Middle frontal gyrus (tissue), 1 donor: Measurements from ENCODE around the gene TBCK.
A peak's percentile ranks its signal among the peaks of the same experiment; 100 is the strongest.

Experiments
- DNase-seq: peaks from one replicate; pipeline ENCODE4 v3.0.0-alpha.2; 2015; ENCODE audit warnings: low spot score; ENCODE audit errors: extremely low spot score

Gene TBCK

DNA sequence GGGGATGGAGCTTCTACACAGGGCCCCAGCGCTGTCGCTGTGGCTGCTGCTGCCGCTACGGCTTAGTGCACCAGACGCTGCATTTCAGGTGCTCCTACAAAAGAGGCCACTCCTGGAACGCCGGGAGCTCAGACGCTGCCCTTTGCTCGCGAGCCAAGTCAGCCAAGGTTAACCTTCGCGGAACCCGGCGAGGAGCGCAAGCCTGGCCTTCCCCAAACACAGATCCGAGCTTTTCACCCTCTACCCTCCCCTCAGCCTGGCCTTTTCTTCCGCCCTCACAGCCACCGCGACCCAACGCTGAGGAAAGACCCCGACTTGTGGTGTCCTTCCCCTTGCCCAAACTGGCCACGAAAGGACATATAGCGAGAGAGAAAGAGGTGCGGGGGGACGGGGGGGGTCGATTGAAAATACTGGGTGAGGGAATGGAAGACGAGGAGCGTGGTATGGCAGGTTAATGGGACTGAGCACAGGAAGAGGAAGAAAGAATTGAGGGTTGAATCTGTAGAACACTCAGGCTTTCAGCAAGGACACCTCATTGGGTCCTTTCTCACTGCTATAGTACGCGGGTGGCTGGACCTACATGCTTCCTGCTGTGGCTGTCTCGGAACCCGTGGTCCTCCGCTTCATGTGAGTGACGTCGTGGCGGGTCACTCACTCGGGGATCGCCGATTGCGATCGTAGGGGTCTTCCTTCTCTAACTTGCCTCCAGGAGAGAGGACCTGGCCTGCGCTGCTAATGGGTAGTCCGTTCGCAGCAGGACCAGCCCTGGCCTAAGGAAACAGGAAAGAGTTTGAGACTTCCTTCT is at the start of gene TBCK, which contains the start of gene AIMP1:
TSS of gene TBCK (minus strand) at position 242 of the 805 bp plus-strand sequence. CDS start 7,249 bp downstream, outside the sequence.
TSS of gene AIMP1 (plus strand) at position 583 of the 805 bp plus-strand sequence. CDS start 8,460 bp downstream, outside the sequence.
- DNase-seq = peak; percentile 77

DNA sequence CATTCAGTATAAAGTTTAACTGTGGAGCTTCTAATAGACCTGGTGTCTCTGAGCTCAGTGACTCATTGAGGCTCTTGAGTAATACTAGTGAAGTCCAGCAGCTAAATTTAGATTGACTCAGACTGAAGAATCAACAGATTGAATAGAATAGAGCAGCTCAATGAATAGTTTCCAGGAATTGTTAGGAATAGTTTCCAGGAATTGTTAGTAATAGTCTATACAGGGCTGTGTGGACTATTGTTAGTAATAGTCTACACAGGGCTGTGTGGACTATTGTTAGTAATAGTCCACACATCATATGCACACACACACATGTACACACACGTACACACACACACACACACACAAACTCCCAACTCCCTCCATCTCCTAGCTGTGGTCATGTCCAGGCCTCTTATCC is 49.6 kb upstream of the TBCK start:
- DNase-seq = no peak

DNA sequence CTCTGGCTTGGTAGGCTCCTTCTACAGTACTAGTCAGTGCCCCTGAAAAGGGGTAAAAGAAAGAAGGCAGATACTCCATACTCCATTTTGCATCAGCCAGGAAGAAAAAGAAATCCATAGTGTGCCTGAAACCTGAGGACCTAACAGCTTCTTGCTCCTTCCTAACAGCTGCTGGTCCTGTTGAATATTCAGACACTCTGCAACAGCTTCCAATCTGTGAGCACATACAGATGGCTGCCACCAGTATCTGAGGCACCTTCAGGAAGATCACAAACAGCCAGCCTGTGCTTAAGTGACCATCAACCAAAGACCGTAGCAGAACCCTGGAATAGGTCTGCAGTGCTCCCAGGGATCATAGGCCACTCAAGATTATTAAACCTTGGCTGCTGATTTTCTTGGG is 48.3 kb upstream of the TBCK start:
- no peak for DNase-seq

DNA sequence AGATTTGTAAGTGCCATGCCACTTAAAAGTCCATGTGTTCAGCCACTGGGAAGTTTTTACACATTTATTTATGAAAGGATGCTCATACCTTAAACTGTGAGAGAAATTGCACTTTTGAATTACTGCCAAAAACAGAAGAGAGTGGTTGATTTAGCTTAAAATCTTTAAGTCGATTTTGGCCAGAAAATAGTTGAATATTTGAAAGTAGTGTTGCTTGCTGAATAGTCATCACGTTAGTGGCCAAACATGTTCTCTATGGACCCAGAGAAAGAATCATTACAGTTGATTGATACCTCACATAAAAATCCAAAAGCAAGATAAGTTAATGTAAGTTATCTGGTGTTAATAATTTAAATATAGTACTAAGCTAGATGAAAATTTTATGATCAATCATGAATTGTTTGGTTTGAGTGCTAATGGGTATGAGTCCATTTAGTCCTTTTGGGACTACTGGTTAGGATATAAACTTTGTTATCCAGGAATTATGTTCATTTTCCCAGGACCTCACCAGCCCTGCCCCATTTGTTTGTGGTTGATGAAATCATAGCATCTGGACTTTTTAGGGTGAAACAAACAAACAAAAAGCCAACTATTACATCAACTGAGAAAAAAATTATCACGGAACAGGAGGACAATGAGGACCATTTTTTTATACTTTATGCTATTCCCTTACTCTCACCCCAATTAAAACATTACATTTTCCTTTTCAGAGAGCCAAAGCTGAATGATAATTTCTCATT is 46.2 kb upstream of the TBCK start:
- no peak for DNase-seq

DNA sequence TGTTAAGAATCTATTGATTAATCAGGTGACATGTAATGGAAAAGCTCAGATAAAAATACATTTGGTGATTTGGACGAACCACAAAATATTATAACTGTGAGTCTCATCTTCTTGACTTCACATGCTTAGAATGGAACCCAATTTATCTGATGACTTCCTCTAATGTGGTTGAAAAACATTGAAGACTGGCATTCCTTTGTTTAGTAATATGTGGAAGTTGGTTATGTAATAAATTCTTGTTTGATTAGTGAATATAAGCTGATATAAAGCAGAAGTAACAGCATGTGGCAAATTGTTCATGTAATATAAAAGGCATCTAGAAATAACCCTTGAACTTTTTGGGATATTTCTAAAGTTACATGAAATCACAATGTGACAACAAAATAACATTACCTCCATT is 42.9 kb upstream of the TBCK start:
- no peak for DNase-seq

DNA sequence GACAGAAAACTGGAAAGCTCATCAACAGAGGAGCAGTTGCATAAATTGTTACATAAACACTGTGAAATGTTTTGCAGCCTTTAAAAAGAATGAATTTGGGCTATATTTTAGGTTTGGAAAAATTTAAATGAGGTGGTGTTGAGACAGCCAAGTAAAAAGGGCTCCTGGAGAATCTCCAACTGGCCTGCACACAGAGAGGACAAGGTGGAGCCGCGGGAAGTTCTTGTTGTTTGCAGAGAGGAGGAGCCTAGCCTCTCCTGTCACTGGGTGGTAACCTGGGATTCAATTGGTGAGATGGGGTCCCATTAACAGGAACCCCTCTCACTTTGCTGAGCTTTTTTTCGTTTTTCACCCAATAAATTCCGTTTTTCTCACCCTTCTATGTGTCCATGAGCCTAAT is 39.2 kb upstream of the TBCK start:
- no peak for DNase-seq

DNA sequence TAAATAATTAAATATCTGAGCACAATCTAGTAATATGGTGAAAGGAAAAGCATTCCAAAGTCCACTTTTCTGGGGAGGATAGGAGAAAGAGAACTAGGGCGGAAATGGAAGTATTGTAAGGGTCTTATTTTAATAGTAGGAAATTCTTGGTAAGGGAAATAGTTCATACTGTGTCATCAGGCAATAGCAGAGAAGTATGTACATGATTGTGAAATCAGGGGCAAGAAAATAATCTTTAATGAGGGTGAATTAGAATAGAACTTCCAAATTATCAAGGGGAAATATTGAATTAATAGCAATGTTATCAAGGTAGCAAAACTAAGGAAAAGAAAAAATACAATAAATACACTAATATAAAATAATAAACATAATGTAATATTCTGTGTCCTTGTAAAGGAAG is 37.8 kb upstream of the TBCK start:
- no peak for DNase-seq

DNA sequence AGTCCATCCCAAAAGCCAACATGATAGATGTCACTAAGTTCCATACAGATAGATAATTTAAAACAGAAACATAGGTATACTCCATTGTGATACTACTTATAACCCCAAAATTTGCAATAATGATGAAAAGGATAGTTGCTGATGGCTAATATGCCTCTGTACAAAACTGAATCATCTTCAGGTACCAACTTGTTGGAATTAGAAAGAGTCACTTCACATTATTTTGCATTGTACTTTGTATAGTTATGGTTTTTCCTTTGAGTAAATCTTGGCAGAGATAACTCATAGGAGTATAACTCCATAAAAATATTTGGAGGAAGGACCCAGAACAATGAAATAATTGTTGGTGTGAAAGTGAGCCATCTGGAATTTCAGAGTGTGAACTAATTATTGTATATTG is 35.0 kb upstream of the TBCK start:
- DNase-seq = no peak

DNA sequence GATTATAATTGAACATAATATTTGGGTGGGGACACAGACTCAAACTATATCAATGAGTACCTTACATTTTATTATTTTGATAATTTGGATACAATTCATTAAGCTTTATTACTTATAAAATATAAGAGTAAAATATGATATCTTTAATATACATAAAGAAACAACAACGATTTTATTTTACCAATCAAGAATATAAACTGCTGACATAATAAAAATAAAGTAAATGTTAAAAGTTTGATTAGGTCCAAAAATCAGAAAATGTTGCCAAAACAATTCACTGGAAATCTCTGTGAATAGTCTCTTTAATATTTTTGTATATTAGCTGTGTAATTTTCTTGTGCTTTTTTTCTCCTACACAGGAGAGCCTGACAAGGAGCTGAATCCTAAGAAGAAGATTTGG is 31.2 kb upstream of the TBCK start:
- no peak for DNase-seq

DNA sequence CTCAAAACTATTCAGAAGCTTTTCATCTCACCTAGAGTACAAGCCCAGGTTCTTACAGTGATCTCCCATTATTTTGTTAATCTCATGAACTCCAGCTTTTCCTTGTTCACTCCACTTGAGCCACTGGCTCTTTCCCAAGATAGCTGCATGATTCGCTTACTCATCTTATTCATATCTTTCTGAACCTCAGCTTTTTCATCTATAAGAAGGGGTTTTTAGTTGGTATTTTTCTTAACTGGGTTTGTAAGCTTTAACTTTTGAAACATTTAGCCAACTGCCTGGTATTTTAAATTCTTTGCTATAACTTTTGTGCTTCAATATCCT is 28.6 kb upstream of the TBCK start:
- DNase-seq = no peak

DNA sequence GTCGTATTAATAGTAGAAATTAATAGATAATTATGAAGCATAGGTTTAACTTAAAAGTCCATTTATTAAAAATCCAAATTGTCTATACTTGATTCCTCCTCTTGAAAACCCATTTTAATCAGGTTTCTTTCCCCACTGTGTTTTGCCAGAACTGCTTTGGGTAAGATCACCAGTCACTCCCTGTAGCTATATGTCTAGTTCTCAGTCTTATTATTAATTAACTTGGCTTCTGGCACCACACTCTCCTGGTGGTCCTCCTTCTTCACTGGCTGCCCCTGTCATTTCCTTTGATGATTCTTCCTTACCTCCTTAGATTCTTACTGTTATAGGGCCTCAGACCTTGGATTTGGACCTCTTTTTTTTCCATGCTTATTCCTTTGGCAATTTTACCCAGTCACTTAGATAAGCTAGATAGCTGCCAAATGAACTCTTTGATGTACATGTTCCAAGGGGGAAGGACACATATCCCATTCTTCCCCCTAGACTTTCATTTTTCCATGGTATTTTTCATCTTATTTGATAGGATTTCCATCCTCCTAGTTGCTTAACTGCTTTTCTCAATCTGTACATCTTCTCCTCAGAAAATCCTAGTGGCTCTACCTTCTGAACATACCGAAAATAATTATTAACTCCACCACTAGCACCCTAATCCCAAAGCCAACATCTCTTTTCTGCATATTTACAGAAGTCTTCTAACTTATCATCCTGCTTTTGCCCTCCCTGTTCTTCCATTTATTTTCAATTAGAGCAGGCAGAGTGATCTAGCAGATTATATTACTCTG is 28.0 kb upstream of the TBCK start:
- DNase-seq = no peak

DNA sequence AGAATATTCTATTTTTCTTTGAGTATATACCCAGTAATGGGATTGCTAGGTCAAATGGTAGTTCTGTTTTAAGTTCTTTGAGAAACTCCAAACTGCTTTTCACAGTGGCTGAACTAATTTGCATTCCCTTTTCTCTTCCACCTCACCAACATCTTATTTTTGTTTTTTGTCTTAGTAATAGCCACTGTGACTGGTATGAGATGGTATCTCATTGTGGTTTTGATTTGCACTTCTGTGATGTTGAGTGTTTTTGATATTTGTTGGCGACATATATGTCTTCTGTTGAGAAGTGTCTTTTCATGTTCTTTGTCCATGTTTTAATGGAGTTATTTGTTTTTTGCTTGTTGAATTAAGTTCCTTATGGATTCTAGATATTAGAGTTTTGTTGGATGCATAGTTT is 24.8 kb upstream of the TBCK start:
- no peak for DNase-seq

DNA sequence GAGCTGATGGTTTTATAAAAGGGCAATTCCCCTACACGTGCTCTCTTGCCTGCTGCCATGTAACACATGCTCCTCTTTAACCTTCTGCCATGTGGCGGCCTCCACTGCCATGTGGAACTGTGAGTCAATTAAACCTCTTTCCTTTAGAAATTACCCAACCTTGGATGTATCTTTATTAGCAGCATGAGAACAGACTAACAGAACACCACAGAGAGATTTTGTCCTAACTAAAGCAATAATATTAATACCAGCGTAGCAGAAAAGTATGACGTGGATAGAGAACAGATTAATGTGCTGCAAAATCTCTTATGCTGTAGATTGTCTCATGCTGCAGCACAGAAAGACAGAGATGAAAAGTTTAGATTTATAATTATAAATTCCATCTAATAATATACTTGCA is 23.4 kb upstream of the TBCK start:
- no peak for DNase-seq

DNA sequence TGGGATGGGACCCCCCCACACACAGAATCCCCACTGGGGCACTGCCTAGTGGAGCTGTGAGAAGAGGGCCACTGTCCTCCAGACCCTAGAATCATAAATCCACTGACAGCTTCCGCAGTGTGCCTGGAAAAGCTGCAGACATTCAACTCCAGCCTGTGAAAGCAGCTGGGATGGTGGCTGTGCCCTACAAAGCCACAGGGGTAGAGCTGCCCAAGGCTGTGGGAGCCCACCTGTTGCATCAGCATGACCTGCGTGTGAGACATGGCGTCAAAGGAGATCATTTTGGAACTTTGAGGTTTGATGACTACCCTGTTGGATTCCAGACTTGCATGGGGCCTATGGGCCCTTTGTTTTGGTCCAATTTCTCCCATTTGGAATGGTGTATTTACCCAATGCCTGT is 22.7 kb upstream of the TBCK start:
- DNase-seq = no peak

DNA sequence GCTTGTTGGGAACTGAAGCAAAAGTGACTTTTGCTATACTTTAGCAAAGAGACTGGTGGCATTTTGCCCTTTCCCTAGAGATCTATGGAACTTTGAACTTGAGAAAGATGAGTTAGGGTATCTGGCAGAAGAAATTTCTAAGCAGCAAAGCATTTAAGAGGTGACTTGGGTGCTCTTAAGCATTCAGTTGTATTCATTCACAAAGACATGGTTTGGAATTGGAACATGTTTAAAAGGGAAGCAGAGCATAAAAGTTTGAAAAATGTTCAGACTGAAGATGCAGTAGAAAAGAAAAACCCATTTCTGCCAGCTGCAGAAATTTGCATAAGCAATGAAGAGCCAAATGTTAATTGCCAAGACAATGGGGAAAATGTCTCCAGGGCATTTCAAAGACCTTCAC is 21.9 kb upstream of the TBCK start:
- no peak for DNase-seq

DNA sequence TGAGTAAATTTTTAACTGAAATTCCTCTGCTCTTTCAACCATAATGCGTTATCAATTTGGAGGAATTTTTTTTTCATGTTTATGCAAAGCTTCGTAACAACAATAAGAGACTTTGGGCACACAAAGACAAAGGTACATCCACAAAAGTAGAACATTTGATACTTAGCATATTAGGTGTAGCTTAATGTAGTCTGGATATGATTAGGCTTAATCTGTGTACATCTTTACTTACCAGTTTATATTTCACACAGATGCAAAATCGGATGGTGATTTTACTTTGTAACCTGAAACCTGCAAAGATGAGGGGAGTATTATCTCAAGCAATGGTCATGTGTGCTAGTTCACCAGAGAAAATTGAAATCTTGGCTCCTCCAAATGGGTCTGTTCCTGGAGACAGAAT is 20.6 kb upstream of the TBCK start:
- no peak for DNase-seq

DNA sequence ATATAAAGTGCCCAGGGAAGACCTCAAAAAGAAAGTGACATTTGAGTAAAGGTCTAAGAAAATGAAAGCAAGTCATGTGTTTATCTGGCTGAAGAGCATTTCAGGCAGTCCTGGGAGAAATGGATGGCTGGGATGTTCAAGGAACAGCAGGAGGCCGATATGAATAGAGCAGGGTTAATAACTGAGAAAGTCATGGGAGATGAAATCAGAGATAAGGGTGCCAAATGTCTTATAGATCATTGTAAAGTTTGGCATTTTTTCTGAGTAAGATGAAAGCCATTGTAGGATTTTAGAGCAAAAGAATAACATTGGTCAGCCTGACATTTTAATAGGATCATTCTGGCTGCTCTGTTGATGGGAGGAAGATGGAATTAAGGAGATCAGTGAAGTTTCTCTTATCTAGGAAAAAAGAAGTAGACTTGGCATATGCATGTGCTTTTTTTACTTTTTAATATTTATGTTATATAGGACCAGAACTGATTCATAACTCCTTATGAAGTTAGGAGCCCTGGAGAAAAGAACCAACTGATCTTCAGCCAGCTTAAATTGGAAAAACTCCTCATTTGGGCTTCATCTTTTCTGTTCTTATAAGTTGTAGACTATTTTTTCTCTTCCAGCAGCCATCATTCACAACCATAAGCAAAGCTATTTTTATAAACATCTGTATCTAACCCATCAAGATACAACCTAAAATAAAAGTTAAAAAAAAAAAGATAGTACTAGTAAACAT is 18.9 kb upstream of the TBCK start:
- no peak for DNase-seq

DNA sequence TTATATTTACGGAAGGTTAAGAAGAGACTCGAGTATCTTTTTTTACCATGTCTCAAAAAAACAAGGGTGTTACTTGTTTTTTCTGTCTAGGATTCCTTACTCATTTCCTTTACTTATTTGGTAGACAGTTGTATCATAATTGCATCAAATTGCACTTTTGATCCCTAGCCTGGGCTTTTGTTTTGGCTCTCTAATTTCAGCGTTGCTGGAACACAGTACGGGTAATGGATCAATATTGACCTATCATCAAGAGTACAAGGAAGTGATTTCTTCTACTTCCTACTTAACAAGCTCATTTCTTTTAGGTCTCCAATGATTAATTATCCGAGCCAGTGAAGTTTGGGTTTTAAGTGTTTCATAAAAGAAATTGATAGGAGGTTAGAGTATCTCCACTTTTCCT is 17.2 kb upstream of the TBCK start:
- DNase-seq = no peak

DNA sequence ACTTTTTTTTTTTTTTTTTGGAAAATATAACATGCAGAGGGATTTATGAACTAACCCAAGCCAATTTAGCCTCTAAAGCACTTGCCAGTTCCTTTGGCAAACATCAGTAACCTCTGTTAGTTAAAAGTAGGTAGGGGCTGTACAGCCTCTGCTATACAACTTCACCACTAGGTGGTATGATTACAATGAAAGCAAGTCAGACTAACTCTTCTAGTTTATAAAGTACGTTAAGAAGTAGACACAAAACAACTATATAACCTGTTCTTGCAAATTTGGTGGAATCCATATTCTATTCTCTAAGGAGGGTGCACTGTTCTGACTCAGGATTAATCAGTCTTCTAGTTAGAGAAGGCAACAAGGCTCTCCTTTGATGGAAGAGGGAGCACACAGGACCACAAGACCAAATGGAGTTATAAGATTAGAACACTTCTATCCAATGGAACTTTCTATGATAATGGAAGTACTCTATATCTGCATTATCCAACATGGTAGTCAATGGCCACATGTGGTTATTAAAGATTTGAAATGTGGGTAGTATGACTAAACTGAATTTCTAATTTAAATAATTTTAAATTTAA is 13.1 kb upstream of the TBCK start:
- DNase-seq = no peak

DNA sequence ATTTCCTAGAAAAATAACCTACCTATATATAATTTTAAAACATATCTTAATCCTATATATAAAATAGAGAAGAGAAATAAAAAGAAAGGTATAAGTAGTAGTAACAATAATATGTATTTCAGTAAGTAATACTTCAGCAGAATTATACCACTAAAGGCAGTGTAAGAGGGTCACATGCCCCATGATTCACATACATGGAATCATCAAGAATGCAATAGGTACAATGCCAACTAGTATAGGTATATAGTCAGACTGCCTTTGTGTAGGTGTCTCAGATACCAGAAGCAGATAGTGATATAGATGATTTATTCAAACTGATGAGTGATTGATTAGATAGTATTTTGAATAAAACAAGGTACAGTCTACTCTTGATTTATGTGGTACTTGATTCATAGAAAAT is 9.8 kb upstream of the TBCK start:
- DNase-seq = no peak

DNA sequence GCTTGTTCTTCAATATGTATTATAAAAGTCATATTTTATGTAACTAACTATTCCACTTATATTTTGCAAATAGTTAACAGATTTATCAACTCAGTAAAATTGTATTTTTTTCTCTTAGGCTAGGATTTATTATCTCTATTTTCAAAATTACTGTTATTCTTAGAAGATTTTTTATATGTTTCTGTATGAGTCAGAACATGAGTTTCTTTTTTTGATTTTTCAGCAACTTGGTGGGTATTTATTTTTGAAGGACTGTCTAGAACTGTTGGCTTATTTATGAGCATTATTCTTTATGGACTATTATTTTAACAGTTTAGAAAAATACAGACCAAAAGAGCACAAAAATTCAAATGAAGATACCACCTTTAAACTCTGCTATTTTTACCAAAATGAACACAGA is 7.1 kb upstream of the TBCK start:
- no peak for DNase-seq
